ENCODE data around the gene PDE3A. TPM values are rescaled to one million over a fixed set of nuclear protein-coding genes. Genes with fewer than 3 reads are reported as not detected.

PDE3A gene
- total RNA-seq, 1 experiment from 2014 or later: 0.24 TPM

- no peaks in the 10 kb centered on the region for H3K27me3 ChIP-seq (ENCODE audit: control insufficient read depth, insufficient read depth, low read length)
- no peaks in the 10 kb centered on the region for H3K36me3 ChIP-seq (replicated peaks; ENCODE audit: control insufficient read depth, insufficient read depth, low read length)
- no peak for DNase-seq
- H3K4me3 ChIP-seq (ENCODE audit: insufficient read depth, low read depth, low read length): no peak overlapping the region
Measured at GRCh38 chr12:20448781-20449180, 80.4 kb downstream of the PDE3A start.

- Histone ChIP-seq H3K36me3 (replicated peaks; ENCODE audit: control insufficient read depth, insufficient read depth, low read length) (no peaks in the 10 kb centered on the region), H3K27me3 (ENCODE audit: control insufficient read depth, insufficient read depth, low read length) (no peaks in the 10 kb centered on the region), H3K4me3 (ENCODE audit: insufficient read depth, low read depth, low read length) (no peak overlapping the region)
- no peak for DNase-seq
Measured at GRCh38 chr12:20450591-20451180, 82.3 kb downstream of the PDE3A start.

- no peak overlapping the region for H3K4me3 ChIP-seq (ENCODE audit: insufficient read depth, low read depth, low read length)
- H3K27me3 ChIP-seq (ENCODE audit: control insufficient read depth, insufficient read depth, low read length): no peaks in the 10 kb centered on the region
- H3K36me3 ChIP-seq (replicated peaks; ENCODE audit: control insufficient read depth, insufficient read depth, low read length): no peaks in the 10 kb centered on the region
- DNase-seq: no peak
Measured at GRCh38 chr12:20451761-20452160, 83.4 kb downstream of the PDE3A start.

- DNase-seq: no peak
- Histone ChIP-seq H3K36me3 (replicated peaks; ENCODE audit: control insufficient read depth, insufficient read depth, low read length) (no peaks in the 10 kb centered on the region), H3K27me3 (ENCODE audit: control insufficient read depth, insufficient read depth, low read length) (no peaks in the 10 kb centered on the region), H3K4me3 (ENCODE audit: insufficient read depth, low read depth, low read length) (no peak overlapping the region)
Measured at GRCh38 chr12:20452496-20453010, 84.2 kb downstream of the PDE3A start.

GRCh38 chr12:20453756-20454310 is 85.5 kb downstream of the PDE3A start:
- DNase-seq: no peak
- no peak overlapping the region for H3K4me3 ChIP-seq (ENCODE audit: insufficient read depth, low read depth, low read length)

GRCh38 chr12:20455001-20455706 is 86.8 kb downstream of the PDE3A start:
- H3K4me3 ChIP-seq (ENCODE audit: insufficient read depth, low read depth, low read length): no peak overlapping the region
- H3K36me3 ChIP-seq (replicated peaks; ENCODE audit: control insufficient read depth, insufficient read depth, low read length): no peaks in the 10 kb centered on the region
- no peak for DNase-seq
- H3K27me3 ChIP-seq (ENCODE audit: control insufficient read depth, insufficient read depth, low read length): no peaks in the 10 kb centered on the region

More at GRCh38 chr12:20453756-20454310, 85.5 kb downstream of the PDE3A start:
- no peaks in the 10 kb centered on the region for H3K27me3 ChIP-seq (ENCODE audit: control insufficient read depth, insufficient read depth, low read length)
- H3K36me3 ChIP-seq (replicated peaks; ENCODE audit: control insufficient read depth, insufficient read depth, low read length): no peaks in the 10 kb centered on the region

GRCh38 chr12:20457582-20457981 is 89.2 kb downstream of the PDE3A start:
- no peak overlapping the region for H3K4me3 ChIP-seq (ENCODE audit: insufficient read depth, low read depth, low read length)
- no peaks in the 10 kb centered on the region for H3K36me3 ChIP-seq (replicated peaks; ENCODE audit: control insufficient read depth, insufficient read depth, low read length)
- H3K27me3 ChIP-seq (ENCODE audit: control insufficient read depth, insufficient read depth, low read length): no peaks in the 10 kb centered on the region
- no peak for DNase-seq

GRCh38 chr12:20458011-20458410 is 89.7 kb downstream of the PDE3A start:
- Histone ChIP-seq H3K36me3 (replicated peaks; ENCODE audit: control insufficient read depth, insufficient read depth, low read length) (no peaks in the 10 kb centered on the region), H3K27me3 (ENCODE audit: control insufficient read depth, insufficient read depth, low read length) (no peaks in the 10 kb centered on the region), H3K4me3 (ENCODE audit: insufficient read depth, low read depth, low read length) (no peak overlapping the region)
- DNase-seq: no peak

- no peak for DNase-seq
- H3K27me3 ChIP-seq (ENCODE audit: control insufficient read depth, insufficient read depth, low read length): no peaks in the 10 kb centered on the region
- H3K36me3 ChIP-seq (replicated peaks; ENCODE audit: control insufficient read depth, insufficient read depth, low read length): no peaks in the 10 kb centered on the region
- H3K4me3 ChIP-seq (ENCODE audit: insufficient read depth, low read depth, low read length): no peak overlapping the region
Measured at GRCh38 chr12:20459920-20460319, 91.6 kb downstream of the PDE3A start.

- no peak for DNase-seq
- no peak overlapping the region for H3K4me3 ChIP-seq (ENCODE audit: insufficient read depth, low read depth, low read length)
- H3K27me3 ChIP-seq (ENCODE audit: control insufficient read depth, insufficient read depth, low read length): no peaks in the 10 kb centered on the region
- H3K36me3 ChIP-seq (replicated peaks; ENCODE audit: control insufficient read depth, insufficient read depth, low read length): no peaks in the 10 kb centered on the region
Measured at GRCh38 chr12:20460956-20461355, 92.6 kb downstream of the PDE3A start.

- H3K36me3 ChIP-seq (replicated peaks; ENCODE audit: control insufficient read depth, insufficient read depth, low read length): no peaks in the 10 kb centered on the region
- H3K27me3 ChIP-seq (ENCODE audit: control insufficient read depth, insufficient read depth, low read length): no peaks in the 10 kb centered on the region
Measured at GRCh38 chr12:20463913-20464524, 95.7 kb downstream of the PDE3A start.

GRCh38 chr12:20469300-20469699 is 101.0 kb downstream of the PDE3A start:
- H3K4me3 ChIP-seq (ENCODE audit: insufficient read depth, low read depth, low read length): no peak overlapping the region
- DNase-seq: no peak

More at GRCh38 chr12:20463913-20464524, 95.7 kb downstream of the PDE3A start:
- DNase-seq: no peak
- H3K4me3 ChIP-seq (ENCODE audit: insufficient read depth, low read depth, low read length): no peak overlapping the region

GRCh38 chr12:20469756-20470155 is 101.4 kb downstream of the PDE3A start:
- no peak for DNase-seq
- Histone ChIP-seq H3K36me3 (replicated peaks; ENCODE audit: control insufficient read depth, insufficient read depth, low read length) (no peaks in the 10 kb centered on the region), H3K4me3 (ENCODE audit: insufficient read depth, low read depth, low read length) (no peak overlapping the region), H3K27me3 (ENCODE audit: control insufficient read depth, insufficient read depth, low read length) (no peaks in the 10 kb centered on the region)

More at GRCh38 chr12:20469300-20469699, 101.0 kb downstream of the PDE3A start:
- Histone ChIP-seq H3K27me3 (ENCODE audit: control insufficient read depth, insufficient read depth, low read length) (no peaks in the 10 kb centered on the region), H3K36me3 (replicated peaks; ENCODE audit: control insufficient read depth, insufficient read depth, low read length) (no peaks in the 10 kb centered on the region)

GRCh38 chr12:20472102-20472782 is 103.9 kb downstream of the PDE3A start:
- Histone ChIP-seq H3K4me3 (ENCODE audit: insufficient read depth, low read depth, low read length) (no peak overlapping the region), H3K27me3 (ENCODE audit: control insufficient read depth, insufficient read depth, low read length) (no peaks in the 10 kb centered on the region), H3K36me3 (replicated peaks; ENCODE audit: control insufficient read depth, insufficient read depth, low read length) (no peaks in the 10 kb centered on the region)
- DNase-seq: no peak
